ENCODE data around the gene CDC42BPA.

DNA sequence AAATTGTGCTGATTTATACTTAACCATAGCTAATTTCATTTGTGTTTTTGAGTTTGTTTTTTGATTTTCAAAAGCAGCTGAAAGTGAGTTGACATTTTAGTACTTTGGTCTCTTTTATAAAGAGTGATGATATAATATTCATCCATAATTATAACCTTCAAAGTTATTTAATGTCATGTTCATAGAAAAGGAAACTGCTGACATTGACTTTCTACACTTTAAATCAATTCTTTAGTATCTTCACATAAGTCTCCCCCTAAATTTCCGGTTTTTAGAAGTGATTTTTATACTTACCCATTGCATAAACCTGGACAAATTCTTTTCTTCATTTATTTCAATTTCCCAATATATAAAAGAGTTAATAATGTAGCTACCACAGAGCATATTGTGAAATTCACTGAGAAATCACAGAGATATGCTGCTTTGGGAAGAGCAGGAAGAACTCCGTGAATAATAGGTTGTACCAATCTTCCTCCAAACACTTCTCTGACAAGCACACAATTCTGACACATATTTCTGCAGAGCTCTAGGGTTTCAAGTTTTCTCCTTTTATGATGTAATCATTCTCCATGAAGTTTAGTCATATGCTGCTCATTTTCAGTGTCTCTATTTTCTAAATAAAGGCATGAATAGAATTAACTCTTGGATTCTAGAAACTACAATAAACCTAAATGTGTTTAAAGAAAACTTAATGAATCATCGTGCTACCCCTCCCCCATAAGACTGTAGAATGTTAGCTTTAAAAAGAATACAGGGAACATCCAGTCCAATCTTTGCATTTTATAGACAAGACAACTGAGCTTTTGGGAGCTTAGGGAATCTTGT lies 25.6 kb upstream of the CDC42BPA start:
- no peak for TF ChIP-seq POLR2A (IDR thresholded peaks at IDR 0.05)
- TF ChIP-seq, protein P1, sequence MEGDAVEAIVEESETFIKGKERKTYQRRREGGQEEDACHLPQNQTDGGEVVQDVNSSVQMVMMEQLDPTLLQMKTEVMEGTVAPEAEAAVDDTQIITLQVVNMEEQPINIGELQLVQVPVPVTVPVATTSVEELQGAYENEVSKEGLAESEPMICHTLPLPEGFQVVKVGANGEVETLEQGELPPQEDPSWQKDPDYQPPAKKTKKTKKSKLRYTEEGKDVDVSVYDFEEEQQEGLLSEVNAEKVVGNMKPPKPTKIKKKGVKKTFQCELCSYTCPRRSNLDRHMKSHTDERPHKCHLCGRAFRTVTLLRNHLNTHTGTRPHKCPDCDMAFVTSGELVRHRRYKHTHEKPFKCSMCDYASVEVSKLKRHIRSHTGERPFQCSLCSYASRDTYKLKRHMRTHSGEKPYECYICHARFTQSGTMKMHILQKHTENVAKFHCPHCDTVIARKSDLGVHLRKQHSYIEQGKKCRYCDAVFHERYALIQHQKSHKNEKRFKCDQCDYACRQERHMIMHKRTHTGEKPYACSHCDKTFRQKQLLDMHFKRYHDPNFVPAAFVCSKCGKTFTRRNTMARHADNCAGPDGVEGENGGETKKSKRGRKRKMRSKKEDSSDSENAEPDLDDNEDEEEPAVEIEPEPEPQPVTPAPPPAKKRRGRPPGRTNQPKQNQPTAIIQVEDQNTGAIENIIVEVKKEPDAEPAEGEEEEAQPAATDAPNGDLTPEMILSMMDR (IDR thresholded peaks at IDR 0.05) = no peak
